ACC112 (cell line): Measurements from ENCODE around the gene KNL1.

Experiments used
- H2AFZ ChIP-seq: fragments of 200-600 bp; sonication (generic); one replicate; pipeline ENCODE4 v1.6.0; 2017; ENCODE audit warnings: antibody characterized with exemption, low read length; ENCODE audit not compliant: unreplicated experiment
- H3K27ac ChIP-seq: fragments of 200-600 bp; sonication (generic); 2 replicates; pipeline ENCODE4 v1.5.1; 2014; ENCODE audit warnings: low read depth, mild to moderate bottlenecking, antibody characterized with exemption, low read length, moderate library complexity
- H3K27me3 ChIP-seq: fragments of 200-600 bp; sonication (generic); 2 replicates; pipeline ENCODE4 v1.6.1; 2014; ENCODE audit warnings: mild to moderate bottlenecking, antibody characterized with exemption, low read length, moderate library complexity, mixed read lengths; ENCODE audit not compliant: insufficient read depth
- H3K36me3 ChIP-seq: fragments of 200-600 bp; sonication (generic); 2 replicates; pipeline ENCODE4 v1.6.1; 2016; ENCODE audit warnings: mild to moderate bottlenecking, antibody characterized with exemption, low read length, moderate library complexity, mixed read lengths; ENCODE audit not compliant: insufficient read depth
- H3K4me1 ChIP-seq: fragments of 200-600 bp; sonication (generic); one replicate; pipeline ENCODE4 v1.6.1; 2016; ENCODE audit warnings: low read length, mixed read lengths; ENCODE audit not compliant: insufficient read depth, unreplicated experiment, control insufficient read depth
- H3K4me3 ChIP-seq: fragments of 200-600 bp; sonication (generic); 2 replicates; pipeline ENCODE4 v1.5.1; 2014; ENCODE audit warnings: mild to moderate bottlenecking, low read depth, low read length
- H3K79me2 ChIP-seq: fragments of 200-600 bp; sonication (generic); one replicate; pipeline ENCODE4 v1.6.0; 2016; ENCODE audit warnings: low read length; ENCODE audit not compliant: control insufficient read depth, unreplicated experiment, insufficient read depth

The KNL1 gene

DNA sequence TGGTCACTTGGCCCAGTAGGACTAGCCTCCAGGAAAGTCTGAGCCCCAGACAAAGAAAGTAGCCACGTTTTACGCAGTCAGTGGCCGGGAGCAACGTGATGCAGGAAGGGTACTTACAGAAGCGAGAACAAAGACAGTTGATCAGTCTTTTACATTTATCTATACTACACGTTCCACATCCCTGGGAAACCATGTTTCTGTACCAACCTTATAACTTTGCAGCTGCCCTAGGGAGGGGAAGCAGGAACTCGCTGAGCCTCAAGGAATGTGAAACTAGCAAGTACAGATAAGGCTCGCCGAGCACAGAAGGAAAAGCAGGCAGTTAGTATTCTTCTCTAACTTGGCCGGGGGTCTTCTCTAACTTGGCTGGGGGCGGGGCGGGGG, 3.4 kb upstream of the KNL1 start:
- Histone ChIP-seq H3K27me3 (no peaks in the 10 kb centered on the region), H3K4me3 (peak overlapping the region; percentile 70), H3K79me2 (peaks cover 11% of the 10 kb centered on the region), H3K27ac (no peak overlapping the region), H3K36me3 (no peaks in the 10 kb centered on the region), H2AFZ (peak overlapping the region; percentile 10), H3K4me1 (no peaks in the 10 kb centered on the region)

DNA sequence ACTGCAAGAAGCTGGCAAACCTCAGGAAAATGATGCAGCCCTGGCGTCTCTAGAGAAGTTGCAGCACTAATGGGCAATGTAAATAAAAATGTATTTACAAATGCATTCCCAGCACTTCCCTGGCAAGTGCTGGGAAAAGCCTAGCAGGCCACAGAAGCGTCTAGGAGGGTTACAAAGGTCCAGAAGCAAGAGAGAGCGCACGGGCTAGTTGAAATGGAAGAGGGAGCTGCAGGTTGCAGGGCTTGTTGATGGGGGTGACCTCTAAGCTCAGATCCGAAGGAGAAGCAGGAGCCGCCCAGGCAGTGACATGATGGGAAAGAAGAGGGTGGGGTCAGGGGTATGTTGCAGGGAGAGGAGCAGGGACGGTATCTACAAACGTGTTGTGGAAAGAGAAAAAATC, 2.7 kb upstream of the KNL1 start:
- Histone ChIP-seq H3K27ac (no peak overlapping the region), H3K27me3 (no peaks in the 10 kb centered on the region), H3K79me2 (peaks cover 18% of the 10 kb centered on the region), H3K4me3 (no peak overlapping the region), H2AFZ (no peak overlapping the region), H3K36me3 (no peaks in the 10 kb centered on the region), H3K4me1 (peaks cover 3% of the 10 kb centered on the region)

DNA sequence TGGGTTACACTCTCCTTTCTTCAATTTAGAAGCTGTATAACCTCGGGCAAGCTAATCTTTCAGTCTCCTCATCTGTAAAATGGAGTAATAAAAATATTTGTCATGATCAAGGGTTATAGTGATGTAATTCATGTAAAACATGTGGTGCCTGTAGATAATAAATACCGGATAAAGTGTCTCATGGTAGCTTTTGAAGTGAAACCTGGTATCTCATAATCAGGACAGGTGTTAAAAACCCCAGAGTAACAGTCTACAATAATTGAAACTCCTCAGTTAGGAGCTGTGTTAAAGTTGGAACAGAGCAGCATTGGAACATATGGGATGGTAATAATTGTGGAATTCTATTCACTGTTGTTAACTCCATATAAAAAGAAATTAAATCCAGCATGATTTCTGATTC, 884 bp upstream of the KNL1 start:
- Histone ChIP-seq H3K27me3 (no peaks in the 10 kb centered on the region), H3K4me3 (no peak overlapping the region), H3K27ac (no peak overlapping the region), H3K79me2 (peaks cover 35% of the 10 kb centered on the region), H3K4me1 (peaks cover 3% of the 10 kb centered on the region), H2AFZ (peak overlapping the region; percentile 22), H3K36me3 (no peaks in the 10 kb centered on the region)

DNA sequence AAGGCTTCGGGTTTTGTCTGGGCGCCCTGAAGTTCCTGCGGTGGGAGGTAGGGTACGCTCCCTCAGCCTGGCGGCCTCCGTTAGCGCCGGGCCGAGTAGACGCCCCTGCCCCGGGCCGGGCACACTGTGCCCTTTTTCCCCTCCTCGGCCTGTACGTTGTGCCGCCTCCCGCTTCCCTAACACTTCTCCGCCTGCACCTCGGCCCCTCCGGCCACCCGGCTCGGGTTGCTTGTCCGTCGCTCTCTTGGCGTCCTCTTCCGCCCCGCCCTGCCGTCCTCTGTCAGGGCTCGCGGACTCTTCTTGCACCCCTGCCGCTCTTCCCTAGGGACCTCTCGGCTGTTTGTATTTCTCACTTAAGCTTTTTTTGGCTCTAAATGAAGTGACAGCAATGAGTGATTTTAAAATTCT, 384 bp downstream of the KNL1 start:
- H3K4me3 ChIP-seq = peak overlapping the region; percentile 96
- H3K79me2 ChIP-seq = peaks cover 48% of the 10 kb centered on the region
- no peaks in the 10 kb centered on the region for H3K27me3 ChIP-seq
- H2AFZ ChIP-seq = peak overlapping the region; percentile 72
- peak overlapping the region; percentile 92 for H3K27ac ChIP-seq
- H3K36me3 ChIP-seq = no peaks in the 10 kb centered on the region
- peaks cover 3% of the 10 kb centered on the region for H3K4me1 ChIP-seq

DNA sequence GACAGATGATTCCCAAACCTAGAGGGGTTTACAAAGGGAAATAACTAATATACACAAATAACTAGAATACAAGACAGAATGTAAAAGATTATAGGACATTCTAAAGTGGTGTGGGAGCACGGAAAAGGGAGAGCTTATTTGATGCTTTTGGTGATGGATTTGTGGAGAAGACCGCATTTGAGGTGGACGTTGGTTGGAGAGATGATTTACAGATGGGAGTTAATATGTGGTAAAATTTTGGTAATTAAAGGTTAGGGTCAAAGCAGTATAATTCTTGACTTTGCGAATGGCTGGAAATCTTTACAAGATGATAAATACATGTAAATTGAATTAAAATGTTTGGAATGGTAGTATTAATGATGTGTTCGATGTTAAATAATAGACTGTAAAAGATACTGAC, 1.2 kb downstream of the KNL1 start:
- Histone ChIP-seq H3K4me1 (peaks cover 3% of the 10 kb centered on the region), H3K36me3 (no peaks in the 10 kb centered on the region), H2AFZ (peak overlapping the region; percentile 72), H3K4me3 (peak overlapping the region; percentile 96), H3K27me3 (no peaks in the 10 kb centered on the region), H3K79me2 (peaks cover 56% of the 10 kb centered on the region), H3K27ac (peak overlapping the region; percentile 92)

DNA sequence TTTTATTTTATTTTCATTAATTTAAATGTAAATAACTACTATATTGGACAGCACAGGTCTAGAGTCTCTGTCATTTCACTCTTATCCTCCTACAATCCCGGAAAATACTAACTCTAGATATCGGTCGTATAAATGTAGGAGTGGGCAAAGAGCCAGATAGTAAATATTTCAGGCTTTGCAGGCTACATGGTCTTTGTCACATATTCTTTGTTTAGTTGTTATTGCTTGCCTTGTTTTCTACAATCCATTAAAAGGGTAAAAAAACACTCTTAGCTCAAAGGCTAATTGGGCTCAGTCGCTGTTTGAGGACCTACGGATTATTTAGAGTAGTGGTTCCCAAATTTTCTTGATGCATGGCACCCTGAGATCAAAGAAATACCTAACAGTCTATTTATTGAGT, 1.7 kb downstream of the KNL1 start:
- H2AFZ ChIP-seq = no peak overlapping the region
- H3K27ac ChIP-seq = no peak overlapping the region
- H3K79me2 ChIP-seq = peaks cover 61% of the 10 kb centered on the region
- peak overlapping the region; percentile 96 for H3K4me3 ChIP-seq
- H3K27me3 ChIP-seq = no peaks in the 10 kb centered on the region
- no peaks in the 10 kb centered on the region for H3K36me3 ChIP-seq
- peaks cover 3% of the 10 kb centered on the region for H3K4me1 ChIP-seq

DNA sequence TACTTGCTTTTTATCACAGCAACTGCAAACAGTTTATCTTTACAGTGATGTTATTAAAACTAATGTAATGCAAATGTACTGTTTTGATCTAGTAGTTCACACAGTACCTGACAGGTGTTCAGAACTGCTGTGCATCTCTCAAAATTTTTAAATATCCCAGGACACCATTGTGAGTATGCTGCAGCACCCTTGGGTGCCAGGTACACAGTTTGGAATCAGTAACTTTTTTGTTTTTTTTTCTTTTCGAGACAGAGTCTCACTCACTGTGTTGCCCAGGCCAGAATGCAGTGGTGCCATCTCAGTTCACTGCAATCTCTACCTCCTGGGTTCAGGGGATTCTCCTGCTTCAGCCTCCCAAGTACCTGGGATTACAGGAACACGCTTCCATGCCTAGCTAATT, 3.0 kb downstream of the KNL1 start:
- Histone ChIP-seq H3K4me3 (no peak overlapping the region), H2AFZ (no peak overlapping the region), H3K79me2 (peaks cover 67% of the 10 kb centered on the region), H3K27ac (no peak overlapping the region), H3K36me3 (no peaks in the 10 kb centered on the region), H3K4me1 (peaks cover 3% of the 10 kb centered on the region), H3K27me3 (no peaks in the 10 kb centered on the region)

DNA sequence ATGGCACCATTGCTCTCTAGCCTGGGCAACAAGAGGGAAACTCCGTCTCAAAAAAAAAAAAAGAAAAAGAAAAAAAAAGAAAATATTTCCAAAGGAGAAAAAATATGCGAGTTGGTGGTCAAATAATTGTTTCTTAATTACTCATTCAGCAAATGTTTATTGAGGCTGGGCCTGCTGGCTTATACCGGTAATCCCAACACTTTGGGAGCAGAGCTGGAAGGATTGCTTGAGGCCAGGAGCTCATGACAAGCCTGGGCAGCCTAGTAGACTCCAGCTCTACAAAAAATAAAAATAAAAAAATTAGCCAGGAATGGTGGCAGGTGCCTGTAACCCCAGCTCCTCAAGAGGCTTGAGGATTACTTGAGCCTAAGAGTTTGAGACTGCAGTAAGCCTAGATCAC, 4.1 kb downstream of the KNL1 start:
- Histone ChIP-seq H3K27me3 (no peaks in the 10 kb centered on the region), H3K4me3 (no peak overlapping the region), H3K4me1 (peaks cover 3% of the 10 kb centered on the region), H3K27ac (no peak overlapping the region), H2AFZ (no peak overlapping the region), H3K79me2 (peaks cover 67% of the 10 kb centered on the region), H3K36me3 (no peaks in the 10 kb centered on the region)

DNA sequence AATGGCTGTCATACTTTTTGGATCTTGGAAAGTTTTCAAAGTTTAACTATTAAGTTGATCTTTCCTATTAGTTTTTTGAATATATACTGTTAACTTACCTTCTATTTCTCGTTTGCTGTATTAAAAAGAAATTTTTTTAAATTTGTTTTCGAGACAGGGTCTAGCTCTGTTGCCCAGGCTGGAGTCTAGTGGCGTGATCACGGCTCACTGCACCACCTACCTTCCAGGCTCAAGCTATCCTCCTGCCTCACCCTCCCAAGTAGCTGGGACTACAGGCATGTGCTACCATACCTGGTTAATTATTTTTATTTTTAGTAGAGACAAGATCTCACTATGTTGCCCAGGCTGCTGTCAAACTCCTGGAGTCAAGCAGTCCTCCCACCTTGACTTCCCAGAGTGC, 4.6 kb downstream of the KNL1 start:
- H3K4me1 ChIP-seq = peaks cover 3% of the 10 kb centered on the region
- no peak overlapping the region for H3K27ac ChIP-seq
- no peaks in the 10 kb centered on the region for H3K36me3 ChIP-seq
- no peaks in the 10 kb centered on the region for H3K27me3 ChIP-seq
- H3K4me3 ChIP-seq = no peak overlapping the region
- no peak overlapping the region for H2AFZ ChIP-seq
- peaks cover 70% of the 10 kb centered on the region for H3K79me2 ChIP-seq

DNA sequence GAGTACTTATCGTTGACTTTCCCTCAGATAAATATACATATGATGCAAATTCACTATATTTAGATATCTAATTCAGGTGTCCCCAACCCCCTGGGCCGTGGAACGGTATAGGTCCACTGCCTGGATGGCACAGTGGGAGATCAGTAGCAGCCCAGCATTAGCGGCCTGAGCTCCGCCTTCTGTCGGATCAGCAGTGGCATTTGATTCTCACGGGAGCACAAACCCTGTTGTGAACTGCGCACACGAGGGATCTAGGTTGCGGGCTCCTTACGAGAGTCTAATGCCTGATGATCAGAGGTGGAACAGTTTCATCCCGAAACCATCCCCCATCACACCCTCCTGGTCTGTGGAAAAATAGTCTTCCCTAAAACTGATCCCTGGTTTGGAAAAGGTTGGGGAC, 6.9 kb downstream of the KNL1 start:
- H2AFZ ChIP-seq = no peak overlapping the region
- peaks cover 66% of the 10 kb centered on the region for H3K79me2 ChIP-seq
- H3K4me1 ChIP-seq = peaks cover under 1% of the 10 kb centered on the region
- H3K4me3 ChIP-seq = no peak overlapping the region
- H3K27me3 ChIP-seq = no peaks in the 10 kb centered on the region
- H3K36me3 ChIP-seq = no peaks in the 10 kb centered on the region; the same call in 1 of the 2 replicates
- H3K27ac ChIP-seq = no peak overlapping the region

DNA sequence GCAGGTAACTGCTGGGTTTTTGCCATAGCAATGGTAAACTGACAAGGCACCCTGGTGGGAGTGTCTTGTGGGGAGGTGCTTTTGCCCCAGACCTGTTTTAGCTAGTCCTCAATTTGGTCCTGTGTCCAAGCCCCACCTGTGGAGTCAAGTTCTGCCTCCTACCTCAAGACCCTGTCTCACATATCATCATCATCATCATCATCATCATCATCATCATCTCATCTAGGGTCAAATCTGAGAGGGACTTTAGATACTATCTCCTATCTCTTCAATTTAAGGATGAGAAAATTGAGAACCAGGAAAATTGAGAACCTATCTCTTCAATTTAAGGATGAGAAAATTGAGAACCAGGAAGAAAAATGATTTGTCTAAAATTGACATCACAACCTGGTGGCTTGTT, 9.9 kb downstream of the KNL1 start:
- Histone ChIP-seq H2AFZ (no peak overlapping the region), H3K79me2 (peaks cover 37% of the 10 kb centered on the region), H3K4me3 (no peak overlapping the region), H3K27me3 (no peaks in the 10 kb centered on the region), H3K4me1 (no peaks in the 10 kb centered on the region), H3K27ac (no peak overlapping the region), H3K36me3 (no peaks in the 10 kb centered on the region; the same call in 1 of the 2 replicates)
